ENCODE results near the gene TMC3.

DNA sequence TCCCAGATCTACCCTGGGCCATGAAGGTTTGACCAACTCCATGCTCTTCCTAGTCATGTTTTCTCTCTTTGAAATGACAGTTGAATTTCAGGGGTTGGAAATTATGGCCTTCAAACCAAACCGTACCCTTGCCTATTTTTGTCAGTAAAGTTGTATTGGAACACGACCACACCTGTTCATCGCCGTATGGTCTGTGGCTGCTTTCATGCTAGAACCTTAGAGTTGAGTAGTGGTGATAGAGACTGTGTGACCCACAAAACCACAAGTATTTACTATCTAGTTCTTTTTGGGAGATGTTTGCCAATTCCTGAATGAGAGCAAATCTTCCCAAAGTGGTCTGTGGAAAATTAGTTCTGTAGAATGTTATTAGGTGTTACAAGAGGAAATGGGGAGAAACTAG lies 26.1 kb downstream of the TMC3 start:
- TF ChIP-seq POLR2AphosphoS5 (IDR thresholded peaks at IDR 0.05; ENCODE audit: low read depth, low read length) (no peak), POLR2A (IDR thresholded peaks at IDR 0.05; ENCODE audit: low read depth, low read length) (no peak), TAF1 (IDR thresholded peaks at IDR 0.05; ENCODE audit: low read depth, low read length) (no peak), POU2F2 (IDR thresholded peaks at IDR 0.05; ENCODE audit: low read depth, low read length) (no peak), SPI1 (IDR thresholded peaks at IDR 0.05; ENCODE audit: low read depth, low read length) (no peak), PAX5 (IDR thresholded peaks at IDR 0.05; ENCODE audit: insufficient read depth, low read length, severe bottlenecking) (no peak)
